Trophoblast cell (in vitro differentiated cells and primary cell): ENCODE results near the gene MCCC1.

Experiments used
- DNase-seq, 2 donors: peaks; one replicate each; pipeline ENCODE4 v3.0.0-alpha.2; 2016
- H2AFZ ChIP-seq: 2 replicates; pipeline ENCODE4 v1.6.1; 2013; ENCODE audit warnings: low read length, moderate library complexity, mild to moderate bottlenecking; ENCODE audit not compliant: insufficient read depth, poor library complexity
- H2AK5ac ChIP-seq: 2 replicates; pipeline ENCODE4 v1.6.1; 2013; ENCODE audit warnings: mild to moderate bottlenecking, low read length
- H2BK120ac ChIP-seq: 2 replicates; pipeline ENCODE4 v1.6.1; 2013; ENCODE audit warnings: low read length, mild to moderate bottlenecking, moderate library complexity; ENCODE audit not compliant: insufficient read depth, poor library complexity
- H2BK12ac ChIP-seq: 2 replicates; pipeline ENCODE4 v1.6.1; 2013; ENCODE audit warnings: mild to moderate bottlenecking, low read length, moderate library complexity
- H2BK5ac ChIP-seq: 2 replicates; pipeline ENCODE4 v1.6.1; 2013; ENCODE audit warnings: low read length, low read depth, moderate library complexity, mild to moderate bottlenecking; ENCODE audit not compliant: poor library complexity
- H3K14ac ChIP-seq: 2 replicates; pipeline ENCODE4 v1.6.1; 2013; ENCODE audit warnings: mild to moderate bottlenecking, low read length
- H3K18ac ChIP-seq: 2 replicates; pipeline ENCODE4 v1.6.1; 2013; ENCODE audit warnings: mild to moderate bottlenecking, low read length
- H3K23ac ChIP-seq: 2 replicates; pipeline ENCODE4 v1.6.1; 2013; ENCODE audit warnings: low read length
- H3K27ac ChIP-seq: 2 replicates; pipeline ENCODE4 v1.5.1; 2013; ENCODE audit warnings: low read depth, mild to moderate bottlenecking, inconsistent platforms, low read length, moderate library complexity
- H3K27me3 ChIP-seq: 2 replicates; pipeline ENCODE4 v1.6.1; 2013; ENCODE audit warnings: inconsistent platforms, mild to moderate bottlenecking, low read length, moderate library complexity; ENCODE audit not compliant: insufficient read depth
- H3K36me3 ChIP-seq, 2 experiments: 1 replicate in 1 of 2; 2 replicates in 1 of 2; pipeline ENCODE4 v1.6.1; 2013; ENCODE audit warnings: low read length in 2 of 2, mild to moderate bottlenecking in 2 of 2, moderate library complexity in 1 of 2; ENCODE audit not compliant: insufficient read depth in 2 of 2, control insufficient read depth in 1 of 2
- H3K4ac ChIP-seq: 2 replicates; pipeline ENCODE4 v1.6.1; 2013; ENCODE audit warnings: low read depth, mild to moderate bottlenecking, low read length, moderate library complexity
- H3K4me1 ChIP-seq, 2 experiments: 1 replicate in 1 of 2; 2 replicates in 1 of 2; pipeline ENCODE4 v1.6.1; 2013; ENCODE audit warnings: low read length in 2 of 2, mild to moderate bottlenecking in 2 of 2, moderate library complexity in 1 of 2; ENCODE audit not compliant: insufficient read depth in 2 of 2, control insufficient read depth in 1 of 2
- H3K4me2 ChIP-seq: 2 replicates; pipeline ENCODE4 v1.6.1; 2013; ENCODE audit warnings: inconsistent platforms, mild to moderate bottlenecking, low read length, moderate library complexity
- H3K4me3 ChIP-seq: 2 replicates; pipeline ENCODE4 v1.5.1; 2013; ENCODE audit warnings: mild to moderate bottlenecking, low read depth, low read length, inconsistent platforms
- H3K79me1 ChIP-seq: one replicate; pipeline ENCODE4 v1.6.1; 2013; ENCODE audit warnings: low read length
- H3K79me2 ChIP-seq: 2 replicates; pipeline ENCODE4 v1.6.1; 2013; ENCODE audit warnings: low read length, mild to moderate bottlenecking; ENCODE audit not compliant: control insufficient read depth, insufficient read depth, poor library complexity
- H3K9ac ChIP-seq: 2 replicates; pipeline ENCODE4 v1.6.1; 2013; ENCODE audit warnings: mild to moderate bottlenecking, low read length
- H3K9me3 ChIP-seq: 2 replicates; pipeline ENCODE4 v1.6.1; 2013; ENCODE audit warnings: low read depth, mild to moderate bottlenecking, control low read depth, inconsistent platforms, low read length; ENCODE audit not compliant: insufficient read depth
- H4K12ac ChIP-seq: 2 replicates; pipeline ENCODE4 v1.6.1; 2013; ENCODE audit warnings: low read depth, mild to moderate bottlenecking, low read length, moderate library complexity
- H4K8ac ChIP-seq: 2 replicates; pipeline ENCODE4 v1.6.1; 2013; ENCODE audit warnings: low read depth, mild to moderate bottlenecking, low read length, moderate library complexity
- H4K91ac ChIP-seq: one replicate; pipeline ENCODE4 v1.6.1; 2013; ENCODE audit warnings: low read depth, mild to moderate bottlenecking, low read length, moderate library complexity
- WGBS: extraction: QIAGEN DNeasy Blood & Tissue Kit; methylation state at CpG from one replicate; pipeline ENCODE4 v1.1.7; 2013; ENCODE audit warnings: missing lambda C conversion rate; ENCODE audit not compliant: insufficient read length, insufficient coverage; ENCODE audit errors: extremely low coverage; 5-methylcytosine and 5-hydroxymethylcytosine counted together

MCCC1 gene

DNA sequence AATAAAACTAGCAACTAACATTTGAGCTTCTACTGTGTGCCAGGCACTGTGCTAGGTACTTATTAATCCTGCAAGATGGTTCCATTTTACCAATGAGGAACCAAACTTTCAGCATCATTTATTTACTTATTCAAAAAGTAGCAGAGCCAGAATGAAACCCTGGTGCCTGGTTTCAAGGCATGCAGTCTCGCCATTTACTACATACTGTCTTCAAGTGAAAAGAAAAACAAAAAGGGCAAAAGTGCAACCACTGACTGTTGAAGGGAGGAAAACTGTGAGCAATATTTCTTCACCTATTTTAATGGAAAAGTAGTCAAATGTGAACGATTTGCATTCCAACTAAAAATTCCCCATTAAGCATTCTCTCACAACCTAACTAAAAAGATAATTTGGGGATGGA is 127.7 kb downstream of the MCCC1 start:
- H3K79me2 ChIP-seq = peaks cover 2% of the 10 kb centered on the region
- WGBS = no CpG with 5 or more reads among the region's 2 CpGs
- H3K4ac ChIP-seq = no peak overlapping the region
- H2AFZ ChIP-seq = no peak overlapping the region
- peaks cover 0 to 3% of the 10 kb centered on the region in 2 experiments for H3K4me1 ChIP-seq
- H3K9ac ChIP-seq = no peak overlapping the region
- no peaks in the 10 kb centered on the region for H3K9me3 ChIP-seq
- DNase-seq = no peak
- no peak overlapping the region for H3K18ac ChIP-seq
- no peak overlapping the region for H4K12ac ChIP-seq
- H3K4me2 ChIP-seq = no peak overlapping the region
- no peaks in the 10 kb centered on the region for H3K36me3 ChIP-seq
- H3K79me1 ChIP-seq = no peaks in the 10 kb centered on the region
- H4K91ac ChIP-seq = no peak overlapping the region
- H3K14ac ChIP-seq = no peak overlapping the region
- H4K8ac ChIP-seq = no peak overlapping the region
- no peak overlapping the region for H2AK5ac ChIP-seq
- no peak overlapping the region for H3K23ac ChIP-seq
- no peak overlapping the region for H2BK12ac ChIP-seq
- no peak overlapping the region for H2BK5ac ChIP-seq
- no peak overlapping the region for H2BK120ac ChIP-seq
- no peak overlapping the region for H3K4me3 ChIP-seq
- no peaks in the 10 kb centered on the region for H3K27me3 ChIP-seq
- no peak overlapping the region for H3K27ac ChIP-seq

DNA sequence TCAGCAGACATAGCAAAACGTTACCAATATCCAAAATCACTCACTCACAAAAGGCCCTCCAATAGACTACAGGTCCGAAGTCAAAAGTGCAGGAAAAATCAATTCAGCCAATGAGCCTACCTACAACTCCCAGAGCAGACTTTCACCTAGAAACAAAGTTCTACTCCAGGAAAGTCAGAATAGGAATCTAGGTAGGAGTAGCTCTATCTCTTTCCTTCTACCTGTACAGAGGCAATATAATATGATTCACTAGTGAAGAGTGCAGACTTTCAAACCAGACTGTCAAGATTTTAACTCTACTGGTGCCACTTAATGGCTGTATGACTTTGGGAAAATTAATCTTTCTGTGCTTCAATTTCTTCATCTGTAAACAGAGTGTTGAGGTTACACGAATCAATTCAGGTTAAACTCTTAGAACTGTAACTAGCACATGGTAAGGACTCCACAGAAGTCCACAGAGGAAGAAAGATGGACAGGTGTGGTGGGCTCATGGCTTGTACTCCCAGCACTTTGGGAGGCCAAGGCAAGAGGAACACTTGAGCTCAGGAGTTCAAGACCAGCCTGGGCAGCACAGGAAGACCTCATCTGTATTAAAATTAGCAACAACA is 128.4 kb downstream of the MCCC1 start:
- Histone ChIP-seq H2BK5ac (no peak overlapping the region), H3K36me3 (no peaks in the 10 kb centered on the region), H3K79me1 (no peaks in the 10 kb centered on the region), H3K4ac (peak overlapping the region; percentile 75), H3K27ac (no peak overlapping the region), H3K4me2 (no peak overlapping the region), H3K9me3 (no peaks in the 10 kb centered on the region), H3K9ac (no peak overlapping the region), H3K14ac (no peak overlapping the region), H3K27me3 (no peaks in the 10 kb centered on the region), H2AK5ac (no peak overlapping the region), H3K18ac (peak overlapping the region; percentile 69), H3K4me1 (peaks cover 0 to 3% of the 10 kb centered on the region in 2 experiments), H3K4me3 (no peak overlapping the region), H4K12ac (no peak overlapping the region), H2BK12ac (no peak overlapping the region), H2AFZ (no peak overlapping the region), H3K23ac (no peak overlapping the region), H2BK120ac (no peak overlapping the region), H4K8ac (no peak overlapping the region), H4K91ac (no peak overlapping the region), H3K79me2 (peaks cover 2% of the 10 kb centered on the region)
- WGBS = no CpG with 5 or more reads among the region's 3 CpGs
- DNase-seq = peak in 1 of 2 donors; percentile 38

GRCh38 chr3:182969853-182970252 is 129.4 kb downstream of the MCCC1 start:
- H3K4me2 ChIP-seq = no peak overlapping the region
- peaks cover 2% of the 10 kb centered on the region for H3K79me2 ChIP-seq
- H4K8ac ChIP-seq = no peak overlapping the region
- no peaks in the 10 kb centered on the region for H3K36me3 ChIP-seq
- no peak overlapping the region for H4K91ac ChIP-seq
- no peak overlapping the region for H4K12ac ChIP-seq
- H3K79me1 ChIP-seq = no peaks in the 10 kb centered on the region
- WGBS = no CpG with 5 or more reads among the region's 7 CpGs
- no peak overlapping the region for H3K14ac ChIP-seq
- H3K18ac ChIP-seq = no peak overlapping the region
- no peak overlapping the region for H2BK120ac ChIP-seq
- peak overlapping the region; percentile 10 for H3K4ac ChIP-seq
- no peaks in the 10 kb centered on the region for H3K9me3 ChIP-seq
- no peak overlapping the region for H2BK5ac ChIP-seq
- H2AK5ac ChIP-seq = no peak overlapping the region
- DNase-seq = no peak
- H2BK12ac ChIP-seq = no peak overlapping the region
- H3K9ac ChIP-seq = no peak overlapping the region
- H3K4me3 ChIP-seq = no peak overlapping the region
- peaks cover 0 to 3% of the 10 kb centered on the region in 2 experiments for H3K4me1 ChIP-seq
- H3K27ac ChIP-seq = no peak overlapping the region
- no peak overlapping the region for H2AFZ ChIP-seq
- no peaks in the 10 kb centered on the region for H3K27me3 ChIP-seq
- no peak overlapping the region for H3K23ac ChIP-seq

DNA sequence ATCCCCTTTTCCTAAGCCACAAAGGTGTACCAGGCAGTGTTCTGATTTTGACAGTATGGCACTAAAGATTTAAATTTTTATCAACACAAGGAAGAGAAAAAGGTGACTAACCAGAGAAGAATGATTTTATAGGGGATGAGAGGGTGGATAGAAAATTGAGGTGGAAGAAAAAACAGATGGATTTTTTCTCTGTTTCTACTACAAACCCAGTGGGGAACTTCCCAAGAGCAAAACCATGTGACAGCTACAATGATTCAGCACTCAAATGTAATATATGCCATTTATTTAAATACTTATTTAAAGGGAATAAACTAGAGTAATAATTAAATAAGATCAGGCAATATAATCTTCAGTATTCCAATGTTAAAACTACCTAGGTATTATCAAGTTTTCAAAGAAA is 130.0 kb downstream of the MCCC1 start:
- no peak overlapping the region for H4K12ac ChIP-seq
- H3K9ac ChIP-seq = no peak overlapping the region
- no peak overlapping the region for H3K23ac ChIP-seq
- no peak overlapping the region for H2BK5ac ChIP-seq
- H2AK5ac ChIP-seq = no peak overlapping the region
- no peak overlapping the region for H3K4me3 ChIP-seq
- H3K79me1 ChIP-seq = no peaks in the 10 kb centered on the region
- H3K18ac ChIP-seq = no peak overlapping the region
- H3K4me1 ChIP-seq = peaks cover 0 to 3% of the 10 kb centered on the region in 2 experiments
- no peak overlapping the region for H4K91ac ChIP-seq
- no peak overlapping the region for H3K14ac ChIP-seq
- no peak overlapping the region for H3K4ac ChIP-seq
- no peak for DNase-seq
- H4K8ac ChIP-seq = no peak overlapping the region
- peaks cover 2% of the 10 kb centered on the region for H3K79me2 ChIP-seq
- H3K9me3 ChIP-seq = no peaks in the 10 kb centered on the region
- H2BK120ac ChIP-seq = no peak overlapping the region
- no peak overlapping the region for H3K27ac ChIP-seq
- no peaks in the 10 kb centered on the region for H3K27me3 ChIP-seq
- no peak overlapping the region for H2AFZ ChIP-seq
- no peak overlapping the region for H2BK12ac ChIP-seq
- H3K4me2 ChIP-seq = no peak overlapping the region
- H3K36me3 ChIP-seq = no peaks in the 10 kb centered on the region
